Measurements from ENCODE around the gene ERMAP.

ERMAP gene

DNA sequence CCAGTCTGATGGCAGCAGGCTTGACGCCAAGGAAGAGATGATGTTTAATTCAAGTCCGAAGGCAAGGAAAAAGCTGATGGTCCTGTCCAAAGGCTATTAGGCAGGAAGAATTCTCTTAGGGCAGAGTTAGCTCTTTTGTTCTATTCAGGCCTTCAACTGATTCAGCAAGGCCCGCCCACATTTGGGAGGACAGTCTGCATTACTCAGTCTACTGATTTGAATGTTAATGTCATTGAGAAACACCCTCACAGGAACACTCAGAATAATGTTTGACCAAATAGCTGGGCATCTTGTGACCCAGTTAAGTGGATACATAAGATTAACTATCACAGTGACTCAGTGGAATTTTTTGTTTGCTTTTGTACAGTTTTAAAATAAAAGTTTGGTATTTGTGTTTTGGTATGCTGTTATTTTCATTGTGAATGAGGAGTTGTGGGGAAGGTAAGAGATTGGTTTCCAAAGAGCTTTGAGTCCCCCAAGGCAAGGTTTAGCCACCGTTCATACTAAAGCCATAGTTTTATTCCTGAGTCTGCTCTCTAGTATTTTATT lies 27.7 kb downstream of the ERMAP start:
- Mint-ChIP-seq H3K9me3 (no peaks in the 10 kb centered on the region), H3K36me3 (peaks cover 7% of the 10 kb centered on the region), H3K27ac (no peak overlapping the region), H3K4me3 (no peak overlapping the region), H3K4me1 (peaks cover 28% of the 10 kb centered on the region), H3K27me3 (no peaks in the 10 kb centered on the region)
- no peak for DNase-seq
- CTCF ChIA-PET: interaction anchor here (0.8 kb wide), 1 partner anchor 82 kb away, joined by 5 read pairs; no protein-coding TSS in a partner anchor

DNA sequence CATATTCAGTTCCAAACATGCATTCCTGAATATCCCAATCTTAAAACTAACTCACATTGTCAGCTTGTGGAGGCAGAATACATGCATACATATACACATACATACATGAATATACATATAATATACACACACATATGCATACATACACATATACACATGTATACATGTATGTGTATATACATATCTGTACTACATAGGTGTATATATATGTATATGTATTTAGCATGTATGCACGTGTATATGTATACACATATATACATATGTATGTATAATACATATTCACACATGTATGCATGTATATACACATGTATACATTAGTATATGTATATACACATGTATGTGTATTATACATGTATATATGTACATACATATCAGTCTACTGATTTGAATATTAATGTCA lies 28.3 kb downstream of the ERMAP start:
- no peak for DNase-seq
- H3K4me3 Mint-ChIP-seq: no peak overlapping the region
- no peak overlapping the region for H3K27ac Mint-ChIP-seq
- CTCF ChIA-PET: interaction anchor here (0.8 kb wide), 1 partner anchor 83 kb away, joined by 5 read pairs; no protein-coding TSS in a partner anchor
- H3K4me1 Mint-ChIP-seq: peaks cover 29% of the 10 kb centered on the region
- H3K27me3 Mint-ChIP-seq: no peaks in the 10 kb centered on the region
- no peaks in the 10 kb centered on the region for H3K9me3 Mint-ChIP-seq
- H3K36me3 Mint-ChIP-seq: peaks cover 10% of the 10 kb centered on the region

DNA sequence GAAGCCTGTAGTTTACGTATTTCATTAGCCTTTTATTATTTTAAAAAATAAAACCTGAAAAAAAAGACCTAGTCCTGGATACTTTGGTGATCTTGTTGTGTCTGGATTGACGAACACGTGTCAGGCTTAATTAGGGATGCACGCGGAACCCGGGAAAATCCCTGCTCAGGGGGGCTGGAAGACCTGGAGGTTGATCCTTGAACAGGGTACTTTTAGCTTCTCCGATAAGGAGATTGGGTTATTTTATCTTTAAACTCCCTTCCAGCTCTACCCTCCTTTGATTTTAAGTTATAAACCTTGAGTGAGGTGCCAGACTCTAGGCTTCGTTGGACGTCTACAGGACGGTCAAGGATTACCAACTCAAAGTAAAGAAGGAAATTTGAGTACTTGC lies 28.9 kb downstream of the ERMAP start:
- H3K4me1 Mint-ChIP-seq: peaks cover 29% of the 10 kb centered on the region
- peak; percentile 26 for DNase-seq
- peaks cover 2% of the 10 kb centered on the region for H3K9me3 Mint-ChIP-seq
- H3K36me3 Mint-ChIP-seq: peaks cover 17% of the 10 kb centered on the region
- H3K27me3 Mint-ChIP-seq: no peaks in the 10 kb centered on the region
- CTCF ChIA-PET: interaction anchor here (1.2 to 3.1 kb wide), 5 partner anchors 25 to 228 kb away, joined by 3 to 16 read pairs (median 7); no protein-coding TSS in a partner anchor
- peak overlapping the region; percentile 88 for H3K4me3 Mint-ChIP-seq
- no peak overlapping the region for H3K27ac Mint-ChIP-seq

DNA sequence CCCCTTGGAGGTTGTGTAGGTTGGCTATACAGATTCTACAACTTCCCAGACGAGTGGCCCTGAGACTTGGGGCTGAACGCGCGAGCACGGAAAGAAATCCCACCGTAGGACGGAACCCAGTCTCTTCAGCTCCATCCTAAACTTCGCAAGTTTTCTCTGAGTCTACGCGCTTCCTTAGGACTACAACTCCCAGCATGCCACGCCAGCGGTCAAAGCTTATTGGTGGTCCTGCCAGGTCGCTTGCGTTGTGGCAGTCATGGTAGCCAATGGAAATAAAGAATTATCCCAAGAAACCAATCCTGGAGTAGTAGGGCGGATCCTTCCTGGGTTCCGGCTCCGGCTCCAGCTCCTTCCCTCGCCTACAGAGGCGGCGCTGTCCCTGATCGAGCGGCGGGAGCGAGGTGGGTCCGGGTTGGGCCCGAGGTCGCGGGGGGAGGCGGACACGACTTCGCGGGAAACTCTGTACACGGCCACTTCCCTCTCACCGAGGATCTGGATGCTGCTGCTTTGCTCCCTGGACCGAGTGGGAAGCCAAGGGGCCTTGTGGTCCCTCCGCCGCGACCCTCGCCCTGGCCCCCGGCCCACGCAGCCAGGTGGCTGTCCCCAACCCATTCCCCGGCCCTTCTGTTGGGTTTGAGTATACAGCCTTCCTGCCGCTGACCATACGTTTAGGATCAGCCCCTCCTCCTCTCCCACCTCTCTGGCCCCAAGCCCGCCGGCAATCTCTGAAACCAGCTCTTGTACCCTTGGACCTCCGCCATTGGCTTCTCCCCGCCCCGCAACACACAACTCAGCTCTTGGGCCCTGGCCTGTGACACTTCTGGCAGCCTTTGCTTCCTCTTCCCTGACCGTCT lies 29.6 kb downstream of the ERMAP start, which contains the start of gene ZNF691:
Gene ZNF691 (plus strand): TSS at position 357 of the 854 bp plus-strand sequence. CDS start 3,046 bp downstream, outside the sequence.
- H3K36me3 Mint-ChIP-seq: peaks cover 23% of the 10 kb centered on the region
- H3K27me3 Mint-ChIP-seq: no peaks in the 10 kb centered on the region

DNA sequence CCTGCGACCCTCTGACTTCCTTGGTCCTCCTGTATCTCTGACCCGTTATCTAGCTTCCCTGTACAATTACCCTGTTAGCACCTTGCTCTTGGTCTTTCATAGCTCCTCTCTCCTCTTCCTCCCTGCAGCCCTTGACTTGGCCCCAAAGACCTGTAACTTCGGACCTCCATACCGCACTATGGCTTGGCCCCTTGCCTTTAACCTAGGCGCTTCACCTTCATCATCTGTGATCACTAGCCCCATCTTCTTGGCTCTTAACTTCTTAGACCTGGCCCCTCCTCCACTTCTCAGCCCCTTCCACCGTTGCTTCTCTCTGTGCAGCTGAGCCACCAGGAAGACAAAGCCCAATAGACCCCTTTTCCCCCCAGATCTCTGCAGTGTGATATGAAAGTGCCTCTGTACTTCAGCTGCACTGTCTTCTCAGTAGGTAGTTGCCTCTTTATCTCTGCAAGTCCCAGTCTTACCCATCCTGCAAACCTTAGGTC lies 30.2 kb downstream of the ERMAP start:
- H3K9me3 Mint-ChIP-seq: peaks cover 2% of the 10 kb centered on the region
- H3K4me1 Mint-ChIP-seq: peaks cover 29% of the 10 kb centered on the region
- H3K36me3 Mint-ChIP-seq: peaks cover 26% of the 10 kb centered on the region
- peak overlapping the region; percentile 78 for H3K27ac Mint-ChIP-seq
- H3K4me3 Mint-ChIP-seq: peak overlapping the region; percentile 88
- DNase-seq: peak; percentile 23
- no peaks in the 10 kb centered on the region for H3K27me3 Mint-ChIP-seq
- CTCF ChIA-PET: interaction anchor here (1.5 to 3.1 kb wide), 3 partner anchors 26 to 227 kb away, joined by 6 to 16 read pairs (median 7); no protein-coding TSS in a partner anchor

More for the DNA sequence above, 29.6 kb downstream of the ERMAP start, which contains the start of gene ZNF691:
- peaks cover 29% of the 10 kb centered on the region for H3K4me1 Mint-ChIP-seq
- CTCF ChIA-PET: interaction anchor here (1.2 to 3.1 kb wide), 6 partner anchors 26 to 227 kb away, joined by 3 to 16 read pairs (median 6); no protein-coding TSS in a partner anchor
- peak; percentile 95 for DNase-seq
- peak within 1 kb of the TSS; percentile 88 for H3K4me3 Mint-ChIP-seq
- H3K9me3 Mint-ChIP-seq: peaks cover 2% of the 10 kb centered on the region
- H3K27ac Mint-ChIP-seq: peak within 1 kb of the TSS; percentile 78

DNA sequence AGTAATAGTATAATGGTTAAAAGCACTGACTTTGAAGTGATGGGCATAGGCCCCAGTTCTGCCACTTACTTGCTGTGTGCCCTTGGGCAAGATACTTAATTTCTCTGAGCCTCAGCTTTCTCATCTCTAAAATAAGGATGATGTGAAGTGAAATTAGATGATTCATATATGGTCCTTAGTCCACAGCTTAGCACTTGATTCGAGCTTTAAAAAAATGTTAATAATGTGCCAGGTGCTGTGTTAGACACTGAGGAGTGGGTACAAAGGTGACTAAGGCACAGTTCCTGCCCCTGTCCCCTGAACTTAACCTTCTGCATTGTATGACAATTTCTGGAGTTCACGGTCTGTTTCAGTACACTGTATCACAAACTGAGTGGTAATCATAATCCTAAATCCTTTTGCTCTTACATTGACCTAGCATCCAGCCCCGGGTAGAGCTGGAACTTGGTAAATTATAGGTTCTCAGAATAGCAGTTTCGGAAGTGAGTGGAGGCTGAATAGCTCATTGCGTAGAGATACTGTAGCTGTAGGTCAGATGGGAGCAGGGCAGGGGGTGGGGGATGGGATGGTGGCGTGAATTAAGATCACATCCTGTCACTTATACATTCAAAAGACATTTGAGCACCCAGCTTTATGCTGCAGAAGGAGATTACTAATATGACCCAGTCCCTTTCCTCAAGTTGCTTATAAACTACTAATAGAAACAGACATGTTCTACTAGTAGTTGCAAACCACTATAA lies 31.0 kb downstream of the ERMAP start:
- CTCF ChIA-PET: interaction anchor here (1.5 to 3.1 kb wide), 2 partner anchors 75 to 226 kb away, joined by 6 to 16 read pairs; no protein-coding TSS in a partner anchor
- no peak for DNase-seq
- H3K9me3 Mint-ChIP-seq: peaks cover 2% of the 10 kb centered on the region

DNA sequence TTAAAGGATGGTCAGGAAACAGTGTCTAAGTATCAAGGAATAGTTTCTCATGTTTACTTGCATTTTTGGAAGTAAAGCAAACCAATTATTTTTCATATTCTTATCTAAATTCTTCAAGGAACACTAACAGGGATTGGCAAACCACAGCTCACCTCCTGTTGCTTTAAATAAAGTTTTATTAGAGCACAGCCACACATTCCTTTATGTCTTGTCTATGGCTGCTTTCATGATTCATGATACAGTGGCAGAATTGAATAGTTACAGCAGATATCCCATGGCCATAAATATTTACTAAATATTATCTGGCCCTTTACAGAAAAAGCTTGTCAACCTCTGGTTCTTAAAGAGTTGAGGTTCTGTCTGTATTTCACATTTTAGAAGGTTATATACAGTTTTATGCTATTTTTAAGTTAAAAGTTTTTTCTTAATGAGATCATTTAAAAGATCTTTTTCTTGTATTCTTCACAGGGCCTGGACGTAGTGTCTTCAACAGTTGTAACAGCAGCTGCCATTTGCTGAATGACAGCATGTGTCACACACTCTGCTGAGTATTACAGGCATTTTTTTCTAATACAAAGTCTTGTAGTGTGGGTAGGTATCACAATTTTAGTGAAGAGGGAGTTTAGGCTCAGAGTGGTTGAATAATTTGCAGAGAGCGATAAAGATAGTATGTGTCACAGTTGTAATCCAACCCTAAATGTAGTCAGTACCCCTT lies 32.1 kb downstream of the ERMAP start:
- Mint-ChIP-seq H3K27me3 (no peaks in the 10 kb centered on the region), H3K9me3 (peaks cover 2% of the 10 kb centered on the region), H3K4me3 (no peak overlapping the region), H3K36me3 (peaks cover 33% of the 10 kb centered on the region), H3K4me1 (peaks cover 29% of the 10 kb centered on the region), H3K27ac (no peak overlapping the region)
- DNase-seq: no peak
- CTCF ChIA-PET: no interaction called here

More for the DNA sequence above, 31.0 kb downstream of the ERMAP start:
- Mint-ChIP-seq H3K36me3 (peaks cover 33% of the 10 kb centered on the region), H3K27me3 (no peaks in the 10 kb centered on the region), H3K4me3 (peak overlapping the region; percentile 88), H3K4me1 (peaks cover 29% of the 10 kb centered on the region), H3K27ac (no peak overlapping the region)

DNA sequence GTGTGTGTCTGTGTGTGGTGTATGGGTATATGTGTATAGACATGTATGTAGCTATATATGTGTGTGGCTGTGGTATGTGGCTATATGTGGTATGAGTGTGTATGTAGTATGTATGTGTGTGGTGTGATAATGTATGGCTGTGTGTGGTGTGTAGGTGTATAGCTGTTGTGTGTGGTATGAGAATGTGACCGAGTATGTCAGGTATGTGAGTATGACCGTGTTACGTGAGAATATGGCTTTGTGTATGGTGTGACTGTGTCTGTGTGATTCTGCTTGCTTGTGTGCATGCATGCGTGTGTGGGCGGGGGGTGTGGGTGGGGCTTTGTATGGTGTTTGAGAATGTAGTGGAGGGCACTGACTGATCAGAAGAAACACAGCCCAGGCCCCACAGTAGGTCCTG lies 33.0 kb downstream of the ERMAP start:
- no peak overlapping the region for H3K4me3 Mint-ChIP-seq
- CTCF ChIA-PET: no interaction called here
- H3K4me1 Mint-ChIP-seq: peaks cover 29% of the 10 kb centered on the region
- DNase-seq: no peak
- H3K9me3 Mint-ChIP-seq: peaks cover 2% of the 10 kb centered on the region
- peaks cover 33% of the 10 kb centered on the region for H3K36me3 Mint-ChIP-seq
- no peak overlapping the region for H3K27ac Mint-ChIP-seq
- H3K27me3 Mint-ChIP-seq: no peaks in the 10 kb centered on the region

DNA sequence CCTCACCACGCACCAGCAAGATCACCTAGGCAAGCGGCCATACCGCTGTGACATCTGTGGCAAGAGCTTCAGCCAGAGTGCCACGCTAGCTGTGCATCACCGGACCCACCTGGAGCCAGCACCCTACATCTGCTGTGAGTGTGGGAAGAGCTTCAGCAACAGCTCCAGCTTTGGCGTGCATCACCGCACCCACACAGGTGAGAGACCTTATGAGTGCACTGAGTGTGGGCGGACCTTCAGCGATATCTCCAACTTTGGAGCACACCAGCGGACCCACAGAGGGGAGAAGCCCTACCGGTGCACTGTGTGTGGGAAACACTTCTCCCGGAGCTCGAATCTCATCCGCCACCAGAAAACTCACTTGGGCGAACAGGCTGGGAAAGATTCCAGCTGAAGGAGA lies 34.5 kb downstream of the ERMAP start:
- H3K9me3 Mint-ChIP-seq: peaks cover 2% of the 10 kb centered on the region
- H3K36me3 Mint-ChIP-seq: peaks cover 33% of the 10 kb centered on the region
- DNase-seq: no peak
- no peaks in the 10 kb centered on the region for H3K27me3 Mint-ChIP-seq
- H3K4me3 Mint-ChIP-seq: no peak overlapping the region
- CTCF ChIA-PET: no interaction called here
- no peak overlapping the region for H3K27ac Mint-ChIP-seq
- peaks cover 22% of the 10 kb centered on the region for H3K4me1 Mint-ChIP-seq

DNA sequence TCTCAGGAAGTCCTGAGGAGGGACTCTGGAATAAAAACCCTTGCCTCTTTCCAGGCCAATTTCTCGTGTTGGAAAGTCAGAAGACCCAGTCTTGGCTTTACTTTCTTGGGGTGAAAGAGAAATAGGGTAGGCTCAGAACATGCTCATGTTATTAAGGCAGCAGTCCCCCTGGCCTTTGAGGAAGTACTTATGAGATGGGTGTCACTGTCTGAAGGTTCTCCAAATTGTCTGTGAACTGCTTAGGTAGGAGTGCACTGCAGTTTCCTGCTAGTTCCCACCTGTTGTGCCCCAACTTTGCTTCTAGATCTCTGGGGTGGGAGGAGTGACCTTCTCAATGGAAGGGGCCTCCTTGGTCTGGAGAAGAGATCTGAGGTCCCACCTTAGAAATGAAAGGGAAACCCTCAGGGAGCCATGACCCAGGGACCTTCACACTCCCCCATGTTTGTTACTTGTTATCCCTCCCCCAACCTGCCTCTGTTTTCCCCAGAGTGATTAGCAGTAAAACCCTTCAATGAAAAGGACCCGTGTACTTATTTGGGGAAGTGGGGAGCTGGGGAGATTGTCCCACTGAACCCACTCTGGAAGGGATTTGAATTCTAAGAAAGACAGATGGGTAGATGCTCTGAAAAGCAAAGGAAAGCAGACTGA lies 35.2 kb downstream of the ERMAP start:
- Mint-ChIP-seq H3K27ac (no peak overlapping the region), H3K27me3 (no peaks in the 10 kb centered on the region), H3K36me3 (peaks cover 33% of the 10 kb centered on the region), H3K4me3 (no peak overlapping the region), H3K9me3 (peaks cover 2% of the 10 kb centered on the region), H3K4me1 (peaks cover 20% of the 10 kb centered on the region)
- DNase-seq: no peak
- CTCF ChIA-PET: no interaction called here

DNA sequence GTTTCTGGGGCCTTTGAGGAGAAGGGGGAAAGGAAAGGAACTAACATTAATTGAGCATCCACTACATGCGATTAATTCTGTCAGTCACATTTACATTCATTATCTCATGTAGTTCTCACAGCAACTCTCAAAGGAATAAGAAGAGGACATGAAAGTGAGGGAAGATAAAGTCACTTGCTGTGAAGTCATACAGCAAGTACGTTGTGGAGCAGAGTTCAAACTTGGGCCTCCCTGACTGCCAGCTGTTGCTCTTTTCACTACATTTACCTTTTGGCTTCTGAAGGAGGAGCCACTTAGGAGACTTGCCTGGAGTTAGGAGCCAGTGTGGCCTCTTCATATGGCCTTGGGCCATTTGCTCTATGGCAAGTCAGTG lies 35.7 kb downstream of the ERMAP start:
- no peak for DNase-seq
- Mint-ChIP-seq H3K36me3 (peaks cover 33% of the 10 kb centered on the region), H3K27ac (no peak overlapping the region), H3K4me3 (no peak overlapping the region), H3K27me3 (no peaks in the 10 kb centered on the region), H3K9me3 (peaks cover 2% of the 10 kb centered on the region), H3K4me1 (peaks cover 15% of the 10 kb centered on the region)
- CTCF ChIA-PET: no interaction called here

DNA sequence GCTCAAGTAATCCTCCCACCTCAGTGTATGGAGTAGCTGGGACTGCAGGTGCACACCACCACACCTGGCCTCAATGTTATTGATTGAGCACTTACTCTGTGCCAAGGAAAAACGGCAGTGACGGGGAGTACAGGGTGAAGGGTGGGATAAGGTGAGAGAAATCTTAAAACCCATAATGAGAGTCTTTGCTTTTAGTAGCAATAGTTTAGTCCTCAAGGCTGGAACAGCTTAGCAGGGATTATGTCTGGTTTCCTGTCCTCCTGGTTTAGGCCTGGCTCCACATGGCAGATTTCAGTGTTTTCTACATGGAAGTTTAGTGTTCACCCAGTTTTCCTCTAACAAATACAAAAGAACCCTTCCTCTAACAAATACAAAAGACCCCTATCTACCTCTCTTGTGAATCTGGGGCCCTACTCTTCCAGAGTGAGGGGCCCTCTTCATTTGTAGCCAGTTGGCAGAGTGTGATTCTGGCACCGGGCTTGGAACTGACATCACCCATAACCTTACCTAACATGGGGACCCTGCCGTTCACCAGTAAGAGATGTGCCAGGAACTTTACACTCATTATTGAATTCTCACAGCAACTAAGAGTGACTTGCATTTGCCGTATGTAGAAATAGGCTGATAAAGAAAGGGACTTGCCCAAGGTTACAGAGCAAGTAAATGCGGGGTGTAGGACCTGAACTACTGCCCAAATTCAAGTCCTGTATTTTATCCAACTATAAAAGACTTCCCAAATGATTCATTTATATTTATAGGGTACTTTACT lies 36.4 kb downstream of the ERMAP start:
- peaks cover 3% of the 10 kb centered on the region for H3K27me3 Mint-ChIP-seq
- peaks cover 35% of the 10 kb centered on the region for H3K36me3 Mint-ChIP-seq
- peaks cover 8% of the 10 kb centered on the region for H3K4me1 Mint-ChIP-seq
- H3K9me3 Mint-ChIP-seq: peaks cover 2% of the 10 kb centered on the region
- H3K27ac Mint-ChIP-seq: no peak overlapping the region
- CTCF ChIA-PET: no interaction called here
- no peak for DNase-seq
- H3K4me3 Mint-ChIP-seq: no peak overlapping the region
